ENCODE results near the gene CBFA2T2. TPM values are rescaled to one million over a fixed set of nuclear protein-coding genes. Genes with fewer than 3 reads are reported as not detected.
"Not testable (repeated sequence)": the region's sequence is repeated elsewhere in the genome, so short reads cannot be mapped to it uniquely, and the experiment has no call there.

The CBFA2T2 gene
- total RNA-seq, 2 donors from 2014 or later = 9.8 to 10.4 TPM

- Histone ChIP-seq H3K27me3 (no peaks in the 10 kb centered on the region), H3K36me3 (no peaks in the 10 kb centered on the region), H3K4me3 (no peak overlapping the region), H3K9me3 (no peaks in the 10 kb centered on the region), H3K27ac (no peak overlapping the region), H3K4me1 (no peaks in the 10 kb centered on the region)
- no peak for TF ChIP-seq CTCF (IDR thresholded peaks at IDR 0.05)
- no peak for DNase-seq (ENCODE audit: low spot score)
These were observed 14.3 kb upstream of the CBFA2T2 start for GRCh38 chr20:33475381-33476152.

GRCh38 chr20:33477386-33478234 is 12.3 kb upstream of the CBFA2T2 start:
- no peak overlapping the region for H3K27ac ChIP-seq
- no peaks in the 10 kb centered on the region for H3K27me3 ChIP-seq
- no peak for DNase-seq (ENCODE audit: low spot score)
- no peaks in the 10 kb centered on the region for H3K9me3 ChIP-seq
- no peak overlapping the region for H3K4me3 ChIP-seq
- no peaks in the 10 kb centered on the region for H3K36me3 ChIP-seq
- TF ChIP-seq CTCF (IDR thresholded peaks at IDR 0.05) = no peak
- H3K4me1 ChIP-seq = no peaks in the 10 kb centered on the region

- H3K4me3 ChIP-seq = no peak overlapping the region
- DNase-seq (ENCODE audit: low spot score) = no peak
- TF ChIP-seq CTCF (IDR thresholded peaks at IDR 0.05) = no peak
- H3K27me3 ChIP-seq = no peaks in the 10 kb centered on the region
- no peaks in the 10 kb centered on the region for H3K4me1 ChIP-seq
- H3K36me3 ChIP-seq = no peaks in the 10 kb centered on the region
- H3K27ac ChIP-seq = no peak overlapping the region
- H3K9me3 ChIP-seq = no peaks in the 10 kb centered on the region
These were observed 9.8 kb upstream of the CBFA2T2 start for GRCh38 chr20:33480048-33480447.

DNA sequence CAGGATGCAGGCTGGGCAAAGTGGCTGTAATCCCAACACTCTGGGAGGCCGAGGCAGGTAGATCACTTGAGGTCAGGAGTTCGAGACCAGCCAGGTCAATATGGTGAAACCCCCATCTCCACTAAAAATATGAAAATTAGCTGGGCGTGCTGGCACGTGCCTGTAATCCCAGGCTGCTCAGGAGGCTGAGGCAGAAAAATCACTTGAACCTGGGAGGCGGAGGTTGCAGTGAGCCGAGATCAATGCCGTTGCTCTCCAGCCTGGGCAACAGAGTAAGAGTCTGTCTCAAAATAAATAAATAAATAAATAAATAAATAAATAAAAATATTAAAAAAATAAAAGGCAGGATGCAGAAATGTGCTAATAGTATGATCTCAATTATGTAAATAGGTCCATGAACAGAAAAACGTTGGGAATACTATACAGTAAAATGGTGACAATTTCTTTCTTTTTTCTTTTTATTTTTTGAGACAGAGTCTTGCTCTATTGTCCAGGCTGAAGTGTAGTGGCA is 8.4 kb upstream of the CBFA2T2 start:
- Histone ChIP-seq H3K9me3 (no peaks in the 10 kb centered on the region), H3K4me3 (no peak overlapping the region), H3K4me1 (no peaks in the 10 kb centered on the region), H3K27ac (no peak overlapping the region), H3K27me3 (no peaks in the 10 kb centered on the region), H3K36me3 (no peaks in the 10 kb centered on the region)
- DNase-seq (ENCODE audit: low spot score) = no peak
- TF ChIP-seq CTCF (IDR thresholded peaks at IDR 0.05) = no peak

GRCh38 chr20:33482581-33482980 is 7.3 kb upstream of the CBFA2T2 start:
- no peak for TF ChIP-seq CTCF (IDR thresholded peaks at IDR 0.05)
- Histone ChIP-seq H3K9me3 (no peaks in the 10 kb centered on the region), H3K36me3 (no peaks in the 10 kb centered on the region), H3K4me1 (no peaks in the 10 kb centered on the region), H3K27ac (no peak overlapping the region), H3K27me3 (no peaks in the 10 kb centered on the region), H3K4me3 (no peak overlapping the region)
- no peak for DNase-seq (ENCODE audit: low spot score)

GRCh38 chr20:33483186-33483585 is 6.7 kb upstream of the CBFA2T2 start:
- H3K36me3 ChIP-seq; H3K27me3 ChIP-seq; DNase-seq (ENCODE audit: low spot score); H3K9me3 ChIP-seq; H3K27ac ChIP-seq; H3K4me3 ChIP-seq; H3K4me1 ChIP-seq: not testable (repeated sequence)

All from right atrium auricular region (tissue), 2 donors.